Suprapubic skin (tissue), 4 donors: ENCODE results near the gene CGNL1.

ENCODE experiments used
- EP300 ChIP-seq: sonication (generic); formaldehyde crosslinking; IDR thresholded peaks from one replicate; pipeline ENCODE4 v1.6.1; 2017; ENCODE audit warnings: antibody characterized with exemption
- POLR2A ChIP-seq, 2 donors: fragments of 450-650 bp; IDR thresholded peaks; one replicate each; pipeline ENCODE4 v1.6.1; 2017; ENCODE audit warnings: antibody characterized with exemption in 2 of 2, mild to moderate bottlenecking in 2 of 2, moderate library complexity in 2 of 2
- POLR2AphosphoS5 ChIP-seq, 3 donors: sonication (generic); formaldehyde crosslinking; IDR thresholded peaks; one replicate each; pipeline ENCODE4 v1.6.1; 2017; ENCODE audit warnings: antibody characterized with exemption in 3 of 3
- TF ChIP-seq, protein P1 (sequence below), 2 donors: fragments of 200-600 bp in 1 of 2; fragments of 450-650 bp in 1 of 2; sonication (generic) in 1 of 2; IDR thresholded peaks; one replicate each; pipeline ENCODE4 v1.5.1; 2016 to 2019; ENCODE audit warnings: antibody characterized with exemption in 2 of 2, mild to moderate bottlenecking in 1 of 2, moderate library complexity in 1 of 2

DNA sequence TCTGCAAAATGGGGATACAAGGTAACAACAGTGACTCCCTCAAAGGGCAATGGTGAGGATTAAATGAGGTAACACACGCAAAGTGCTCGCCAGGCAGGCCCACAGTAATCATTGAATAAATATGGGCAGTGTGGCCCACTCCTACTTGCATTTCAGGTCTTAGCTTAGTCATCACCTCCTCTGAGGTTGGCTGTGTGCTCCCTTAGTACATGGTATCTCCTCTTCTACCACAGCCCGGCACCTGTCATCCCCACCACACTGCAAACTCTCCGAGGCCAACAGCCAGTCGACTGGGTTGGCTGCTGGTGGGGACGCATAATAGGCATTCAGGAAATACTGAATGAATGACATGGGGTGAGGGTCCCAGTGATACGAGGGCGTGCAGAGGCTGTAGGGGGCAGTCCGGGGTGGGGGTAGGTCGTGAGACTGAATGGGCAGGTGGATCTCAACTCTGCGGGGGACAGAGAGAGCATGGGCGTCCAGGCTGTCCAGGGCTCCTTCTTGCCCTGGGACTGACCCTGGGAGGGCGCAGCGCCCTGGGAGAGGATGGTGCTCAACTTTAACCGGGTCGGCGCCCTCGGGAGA is 215.0 kb downstream of the CGNL1 start:
- TF ChIP-seq, protein P1, sequence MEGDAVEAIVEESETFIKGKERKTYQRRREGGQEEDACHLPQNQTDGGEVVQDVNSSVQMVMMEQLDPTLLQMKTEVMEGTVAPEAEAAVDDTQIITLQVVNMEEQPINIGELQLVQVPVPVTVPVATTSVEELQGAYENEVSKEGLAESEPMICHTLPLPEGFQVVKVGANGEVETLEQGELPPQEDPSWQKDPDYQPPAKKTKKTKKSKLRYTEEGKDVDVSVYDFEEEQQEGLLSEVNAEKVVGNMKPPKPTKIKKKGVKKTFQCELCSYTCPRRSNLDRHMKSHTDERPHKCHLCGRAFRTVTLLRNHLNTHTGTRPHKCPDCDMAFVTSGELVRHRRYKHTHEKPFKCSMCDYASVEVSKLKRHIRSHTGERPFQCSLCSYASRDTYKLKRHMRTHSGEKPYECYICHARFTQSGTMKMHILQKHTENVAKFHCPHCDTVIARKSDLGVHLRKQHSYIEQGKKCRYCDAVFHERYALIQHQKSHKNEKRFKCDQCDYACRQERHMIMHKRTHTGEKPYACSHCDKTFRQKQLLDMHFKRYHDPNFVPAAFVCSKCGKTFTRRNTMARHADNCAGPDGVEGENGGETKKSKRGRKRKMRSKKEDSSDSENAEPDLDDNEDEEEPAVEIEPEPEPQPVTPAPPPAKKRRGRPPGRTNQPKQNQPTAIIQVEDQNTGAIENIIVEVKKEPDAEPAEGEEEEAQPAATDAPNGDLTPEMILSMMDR (IDR thresholded peaks at IDR 0.05) = no peak
- TF ChIP-seq POLR2A (IDR thresholded peaks at IDR 0.05) = no peak
- no peak for TF ChIP-seq POLR2AphosphoS5 (IDR thresholded peaks at IDR 0.05)
- TF ChIP-seq EP300 = no peak
